K562 (cell line): ENCODE results near the gene CLDND2. TPM values are rescaled to one million over a fixed set of nuclear protein-coding genes. Genes with fewer than 3 reads are reported as not detected.
A peak's percentile ranks its signal among the peaks of the same experiment; 100 is the strongest.

Experiments used
- ATAC-seq: fragments of 200-7000 bp; cut with Tn5 transposase; 3 replicates; pipeline ENCODE4 v1.9.1; 2020; ENCODE audit warnings: moderate library complexity
- Bru-seq: library from RNA; stranded (reverse); fragments of 400-500 nt; gene quantifications from one replicate; lab custom pipeline; 2021; lab: Mats Ljungman, UMichigan
- BruChase-seq, 2 experiments: library from RNA; stranded (reverse); fragments of 400-500 nt; gene quantifications; one replicate each; lab custom pipeline; 2021; lab: Mats Ljungman, UMichigan
- BruUV-seq: library from RNA; stranded (reverse); fragments of 400-500 nt; replicated peaks from 2 replicates; lab custom pipeline; 2021; lab: Mats Ljungman, UMichigan
- CTCF ChIA-PET: fragments of 300-600 bp; formaldehyde crosslinking; extraction: SDS; loops from one replicate; lab custom pipeline; 2021; ENCODE audit warnings: low intra/inter-chr PET ratio; lab: Yijun Ruan, JAX
- POLR2A ChIA-PET: fragments of 300-600, 350-650 bp; sonication (Branson Sonifier 250); formaldehyde crosslinking; extraction: SDS; loops from one replicate; lab custom pipeline; 2021; ENCODE audit warnings: antibody characterized with exemption, inconsistent platforms; lab: Yijun Ruan, JAX
- DNase-seq, 4 experiments: peaks; one replicate each; pipeline versions ENCODE4 v3.0.0 to v3.0.0-alpha.2; 2011 to 2018; ENCODE audit warnings: low spot score in 3 of 4, mixed read lengths in 3 of 4; ENCODE audit errors: extremely low read depth in 1 of 4
- FAIRE-seq: peaks from 2 replicates; lab custom pipeline; 2011; peaks lifted over from hg19 to GRCh38; lab: Jason Lieb, UNC
- H2AFZ ChIP-seq: 2 replicates; pipeline ENCODE4 v1.6.0; 2011; ENCODE audit warnings: low read depth, low read length, control low read depth, inconsistent platforms
- H3K27ac ChIP-seq: fragments of 200-600 bp; 3 replicates; pipeline ENCODE4 v1.8.0; 2011; ENCODE audit warnings: low read depth, mild to moderate bottlenecking, control low read depth, inconsistent platforms, low read length, moderate library complexity, mixed read lengths; ENCODE audit errors: extremely low read depth
- H3K27me3 ChIP-seq, 2 experiments: fragments of 300-600 bp in 1 of 2; 2 replicates in 1 of 2; 3 replicates in 1 of 2; pipeline versions ENCODE4 v1.6.0 to v1.8.0; 2011; ENCODE audit warnings: inconsistent platforms in 2 of 2, low read length in 2 of 2, mild to moderate bottlenecking in 1 of 2, mixed read lengths in 1 of 2, moderate library complexity in 1 of 2; ENCODE audit not compliant: control insufficient read depth in 2 of 2, insufficient read depth in 2 of 2
- H3K36me3 ChIP-seq: fragments of 300-600 bp; 3 replicates; pipeline ENCODE4 v1.8.0; 2011; ENCODE audit warnings: mild to moderate bottlenecking, low read length, inconsistent platforms; ENCODE audit not compliant: control insufficient read depth, insufficient read depth
- H3K4me1 ChIP-seq, 2 experiments: fragments of 200-600 bp in 1 of 2; replicated peaks in 1 of 2; 2 replicates in 1 of 2; 3 replicates in 1 of 2; pipeline versions ENCODE4 v1.5.1 to v1.8.0; 2011; ENCODE audit warnings: inconsistent platforms in 2 of 2, low read length in 2 of 2, mild to moderate bottlenecking in 1 of 2, mixed read lengths in 1 of 2, moderate library complexity in 1 of 2; ENCODE audit not compliant: control insufficient read depth in 2 of 2, insufficient read depth in 2 of 2
- H3K4me2 ChIP-seq: 2 replicates; pipeline ENCODE4 v1.6.1; 2011; ENCODE audit warnings: low read length, control low read depth, inconsistent platforms, mixed read lengths; ENCODE audit not compliant: insufficient read depth
- H3K4me3 ChIP-seq: fragments of 200-600 bp; sonication (generic), shearing (Covaris generic); 2 replicates; pipeline ENCODE4 v1.5.1; 2016; ENCODE audit warnings: control low read depth, inconsistent platforms
- H3K79me2 ChIP-seq: fragments of 200-600 bp; 3 replicates; pipeline ENCODE4 v1.8.0; 2011; ENCODE audit warnings: low read length, inconsistent platforms; ENCODE audit not compliant: control insufficient read depth, insufficient read depth
- H3K9ac ChIP-seq, 2 experiments: 2 replicates each; pipeline versions ENCODE4 v1.6.0 to v1.6.1; 2011; ENCODE audit warnings: low read depth in 2 of 2, low read length in 2 of 2, control low read depth in 1 of 2, inconsistent platforms in 1 of 2, mild to moderate bottlenecking in 1 of 2, mixed read lengths in 1 of 2; ENCODE audit not compliant: insufficient read depth in 1 of 2
- H3K9me1 ChIP-seq: one replicate; pipeline ENCODE4 v1.6.0; 2011; ENCODE audit warnings: inconsistent platforms, mild to moderate bottlenecking, low read length, moderate library complexity; ENCODE audit not compliant: control insufficient read depth, insufficient read depth
- H3K9me3 ChIP-seq: replicated peaks from 2 replicates; pipeline ENCODE4 v1.5.1; 2011; ENCODE audit warnings: low read depth, low read length, inconsistent platforms; ENCODE audit not compliant: control insufficient read depth, insufficient read depth
- H4K20me1 ChIP-seq: replicated peaks from 2 replicates; pipeline ENCODE4 v1.6.1; 2011; ENCODE audit warnings: low read length, inconsistent platforms, mixed read lengths; ENCODE audit not compliant: control insufficient read depth, insufficient read depth
- ARID1B ChIP-seq: fragments of 450-650 bp; IDR thresholded peaks from 2 replicates; pipeline ENCODE4 v1.6.1; 2016; ENCODE audit warnings: antibody characterized with exemption, mild to moderate bottlenecking, inconsistent platforms
- CC2D1A ChIP-seq: fragments of 450-650 bp; IDR thresholded peaks from 2 replicates; pipeline ENCODE4 v1.6.1; 2017; ENCODE audit warnings: mild to moderate bottlenecking
- EWSR1 ChIP-seq: fragments of 450-650 bp; IDR thresholded peaks from 2 replicates; pipeline ENCODE4 v1.6.1; 2018; ENCODE audit warnings: borderline replicate concordance, mild to moderate bottlenecking, low read depth, moderate library complexity; ENCODE audit not compliant: partially characterized antibody
- GATAD2A ChIP-seq: fragments of 450-650 bp; IDR thresholded peaks from 2 replicates; pipeline ENCODE4 v1.6.1; 2017
- JUN ChIP-seq, 2 experiments: sonication (generic) in 1 of 2; formaldehyde crosslinking in 1 of 2; IDR thresholded peaks; 2 replicates each; pipeline versions ENCODE4 v1.6.1 to v1.8.0; 2012 to 2022; ENCODE audit warnings: borderline replicate concordance in 2 of 2, mild to moderate bottlenecking in 2 of 2, improper control_type of control experiment in 1 of 2, low read depth in 1 of 2, low read length in 1 of 2, missing genetic modification reagents in 1 of 2
- KAT7 ChIP-seq: sonication (generic); formaldehyde crosslinking; IDR thresholded peaks from 2 replicates; pipeline ENCODE4 v1.8.0; 2022; ENCODE audit warnings: missing genetic modification reagents, mild to moderate bottlenecking, borderline replicate concordance
- MBD2 ChIP-seq: sonication (generic); IDR thresholded peaks from 2 replicates; pipeline ENCODE4 v1.6.1; 2016; ENCODE audit warnings: low read depth, borderline replicate concordance
- MYC ChIP-seq, 2 experiments: fragments of 250-450 bp in 1 of 2; sonication (Bioruptor Pico) in 1 of 2; IDR thresholded peaks; 2 replicates each; pipeline versions ENCODE4 v1.5.1 to v1.6.1; 2012 to 2021; ENCODE audit warnings: low read depth in 2 of 2, borderline replicate concordance in 1 of 2, improper control_type of control experiment in 1 of 2, low read length in 1 of 2, mild to moderate bottlenecking in 1 of 2, moderate library complexity in 1 of 2
- SMARCE1 ChIP-seq: fragments of 450-650 bp; IDR thresholded peaks from 2 replicates; pipeline ENCODE4 v1.7.1; 2016; ENCODE audit warnings: mild to moderate bottlenecking
- TRIM25 ChIP-seq: fragments of 450-650 bp; IDR thresholded peaks from 2 replicates; pipeline ENCODE4 v1.7.0; 2016; ENCODE audit warnings: borderline replicate concordance
- ZC3H11A ChIP-seq: IDR thresholded peaks from 2 replicates; pipeline ENCODE4 v1.6.1; 2012; ENCODE audit warnings: low read depth, low read length, improper control_type of control experiment
- ZNF561 ChIP-seq: fragments of 450-650 bp; formaldehyde crosslinking; conservative IDR thresholded peaks from 2 replicates; pipeline ENCODE4 v1.4.0; 2020; ENCODE audit warnings: mild to moderate bottlenecking, moderate library complexity
- ZNF778 ChIP-seq: fragments of 450-650 bp; formaldehyde crosslinking; IDR thresholded peaks from 2 replicates; pipeline ENCODE4 v1.4.0; 2020; ENCODE audit warnings: mild to moderate bottlenecking, moderate library complexity
- WGBS: fragments of 100-300 bp; shearing (Covaris generic); methylation state at CpG from one replicate; pipeline ENCODE4 v1.1.6; 2016; ENCODE audit warnings: low coverage, mixed read lengths; ENCODE audit not compliant: insufficient coverage; ENCODE audit errors: missing lambda C conversion rate; 5-methylcytosine and 5-hydroxymethylcytosine counted together
- in situ Hi-C: fragments of 300-500 bp; cut with MboI; formaldehyde crosslinking; loops from 4 replicates; pipeline ENCODE4 v1.15.0; 2018; ENCODE audit warnings: inconsistent platforms, mixed read lengths
- intact Hi-C: fragments of 100-400 bp; cut with micrococcal nuclease; formaldehyde crosslinking; loops from 2 replicates; pipeline ENCODE4 v1.14.2; 2022
- long read RNA-seq, 3 experiments: library from polyadenylated mRNA in 2 of 3; library from RNA in 1 of 3; unstranded in 2 of 3; stranded (forward) in 1 of 3; transcript quantifications; one replicate each; pipeline ENCODE4 v2.0.0, GENCODE V29; 2019 to 2022
- polyA minus RNA-seq, 3 experiments: library from RNA; depleted of rRNA, polyadenylated mRNA; stranded (reverse); fragments of >200 nt; gene quantifications; 2 replicates each; pipeline ENCODE4 v1.2.3, GENCODE V29; 2011
- polyA plus RNA-seq, 8 experiments: library from polyadenylated mRNA; depleted of rRNA in 4 of 8; stranded (reverse) in 5 of 8; unstranded in 3 of 8; fragments of >200 nt; fragmentation: Nextera tagmentation in 2 of 8; fragmentation: Illumina TruSeq in 1 of 8; extraction: Ambion mirVana in 2 of 8; extraction: Trizol in 1 of 8; gene quantifications; 2 replicates each; pipeline versions ENCODE4 v1.2.1 to v1.2.3, GENCODE V29; 2011 to 2014; ENCODE audit warnings: inconsistent platforms in 1 of 8, missing spikeins in 1 of 8
- total RNA-seq, 7 experiments: library from RNA; depleted of rRNA in 6 of 7; stranded (reverse); fragments of >200 nt in 6 of 7; fragmentation: Illumina TruSeq in 2 of 7; extraction: Trizol in 2 of 7; gene quantifications; 2 replicates each; pipeline versions ENCODE4 v1.2.1 to v1.2.3, GENCODE V29; 2011 to 2021; ENCODE audit warnings: low replicate concordance in 1 of 7

The CLDND2 gene
- total RNA-seq (2011; cell fraction: chromatin; rRNA removed; ENCODE audit: low replicate concordance), result not detected in 2 replicates
- total RNA-seq (2011; cell fraction: nucleolus; rRNA removed), result not detected in 2 replicates
- not detected in 2 replicates for total RNA-seq (2011; cell fraction: nucleoplasm; rRNA removed)
- total RNA-seq (2014; rRNA removed) (not detected in 2 replicates), total RNA-seq (2014; rRNA removed; fragmentation: Illumina TruSeq; extraction: Trizol) (0.51 and 0.62 TPM in 2 replicates), total RNA-seq (2015; rRNA removed; fragmentation: Illumina TruSeq; extraction: Trizol) (0.98 and 1.6 TPM in 2 replicates), total RNA-seq (2021) (2.2 and 4.0 TPM in 2 replicates), polyA plus RNA-seq (2011; rRNA removed) (0.45 and 0.76 TPM in 2 replicates), polyA plus RNA-seq (2014; fragmentation: Illumina TruSeq; extraction: Trizol) (not detected in 2 replicates), polyA plus RNA-seq (2014; fragmentation: Nextera tagmentation; extraction: Ambion mirVana) (1 to 10 TPM in 1 of 2 experiments, under 1 TPM in 1; 0.84 to 2.0 TPM), polyA plus RNA-seq (2014; rRNA removed) (not detected in 2 replicates), polyA minus RNA-seq (2011; rRNA and poly(A)+ RNA removed) (not detected in 2 replicates), Bru-seq, nascent RNA (percentile 56 among the genes with signal in this experiment), BruChase-seq, experiment 1, labeled RNA remaining after a 2-hour chase (percentile 51 among the genes with signal in this experiment), BruChase-seq, experiment 2, labeled RNA remaining after a 6-hour chase (percentile 46 among the genes with signal in this experiment)
- 0.70 TPM in 1 of 2 replicates, not detected in the other for polyA plus RNA-seq (2011; cell fraction: cytosol; rRNA removed)
- polyA plus RNA-seq (2011; cell fraction: nucleus; rRNA removed), result 2.1 and 2.8 TPM in 2 replicates
- polyA plus RNA-seq (2012), result 2.6 and 2.7 TPM in 2 replicates
- polyA minus RNA-seq (2011; cell fraction: cytosol; rRNA and poly(A)+ RNA removed), result not detected in 2 replicates
- polyA minus RNA-seq (2011; cell fraction: nucleus; rRNA and poly(A)+ RNA removed), result not detected in 2 replicates
- long read RNA-seq, experiment 1, result 0 reads
- long read RNA-seq, experiment 2, partial matches to known transcripts, result 0 of 1 reads
- long read RNA-seq, experiment 2, other reads (novel, unspliced or antisense), result 1 of 1 reads
- long read RNA-seq, experiment 3, partial matches to known transcripts, result 0 of 3 reads
- long read RNA-seq, experiment 3, other reads (novel, unspliced or antisense), result 3 of 3 reads

GRCh38 chr19:51368366-51369282, at the start of gene CLDND2:
Gene CLDND2, minus strand, starts transcription at chr19:51369003. Its CDS starts 426 bp downstream, at chr19:51368577.
- Histone ChIP-seq H3K27me3 (no peaks in the 10 kb centered on the region), H3K9me1 (no peaks in the 10 kb centered on the region), H3K4me2 (peak within 1 kb of the TSS; percentile 92), H2AFZ (peak within 1 kb of the TSS; percentile 94), H3K9ac (peak within 1 kb of the TSS; percentile 74 to 94), H3K4me1 (peaks cover 29 to 56% of the 10 kb centered on the region in 2 experiments), H3K9me3 (no peaks in the 10 kb centered on the region), H3K36me3 (no peaks in the 10 kb centered on the region), H4K20me1 (no peaks in the 10 kb centered on the region), H3K79me2 (peaks cover 45% of the 10 kb centered on the region), H3K4me3 (peak within 1 kb of the TSS; percentile 75), H3K27ac (peak within 1 kb of the TSS; percentile 80)
- FAIRE-seq (no peak), ATAC-seq (no peak), DNase-seq (peak; percentile 31 to 50 (median 44))
- no TSS peak for BruUV-seq
- in situ Hi-C loops, result no loop called here
- intact Hi-C loops, result no loop called here
- 35% methylated on average over 18 of the region's 23 CpGs for WGBS
- POLR2A ChIA-PET, result interaction anchor here (0.6 to 1.5 kb wide), 12 partner anchors 9 to 278 kb away, joined by 3 to 11 read pairs (median 4); partner anchors contain the start of gene C19orf84
- CTCF ChIA-PET, result no interaction called here
- TF ChIP-seq MBD2 (no peak), CC2D1A (no peak), MYC (IDR thresholded peaks at IDR 0.05; ENCODE audit: low read depth, low read length) (no peak; the same call in 1 of the 2 replicates), MYC (CRISPR knock-in tag; IDR thresholded peaks at IDR 0.05; ENCODE audit: borderline replicate concordance, low read depth) (0 out of 2 replicates have a peak, but pooled peaks have one; percentile 8), JUN (IDR thresholded peaks at IDR 0.05; ENCODE audit: borderline replicate concordance, low read depth, low read length) (no peak), JUN (CRISPR knock-in tag; IDR thresholded peaks at IDR 0.05; ENCODE audit: borderline replicate concordance) (0 out of 2 replicates have a peak, but pooled peaks have one; percentile 56), EWSR1 (no peak), SMARCE1 (0 out of 2 replicates have a peak, but pooled peaks have one; percentile 39), KAT7 (CRISPR knock-in tag) (peak; percentile 4; the same call in 1 of the 2 replicates), ZNF778 (CRISPR knock-in tag) (no peak), GATAD2A (no peak), ARID1B (0 out of 2 replicates have a peak, but pooled peaks have one; percentile 22), ZNF561 (CRISPR knock-in tag) (no peak), TRIM25 (no peak), ZC3H11A (no peak)
